CD8-positive, alpha-beta memory T cell (primary cell): ENCODE results near the gene ZDHHC11. TPM values are rescaled to one million over a fixed set of nuclear protein-coding genes. Genes with fewer than 3 reads are reported as not detected.
"Not testable (repeated sequence)": the region's sequence is repeated elsewhere in the genome, so short reads cannot be mapped to it uniquely, and the experiment has no call there.

Source experiments
- CTCF ChIA-PET: fragments of 350-600 bp; sonication (Branson Sonifier 250); formaldehyde crosslinking; loops from one replicate; lab custom pipeline; 2021; ENCODE audit warnings: antibody characterized with exemption; lab: Charles Lee
- POLR2A ChIA-PET: fragments of 350-600 bp; sonication (Branson Sonifier 250); formaldehyde crosslinking; loops from one replicate; lab custom pipeline; 2021; ENCODE audit warnings: antibody characterized with exemption; lab: Charles Lee
- DNase-seq, 5 donors: peaks; one replicate each; pipeline versions ENCODE4 v3.0.0 to v3.0.0-alpha.2; 2020 to 2022; ENCODE audit warnings: mixed read lengths in 1 of 5
- H3K27ac ChIP-seq: one replicate; pipeline ENCODE4 v1.7.0; 2013; ENCODE audit warnings: low read depth, mild to moderate bottlenecking, low read length, moderate library complexity
- H3K27me3 ChIP-seq: 2 replicates; pipeline ENCODE4 v1.7.0; 2013; ENCODE audit warnings: low read length, mild to moderate bottlenecking; ENCODE audit not compliant: insufficient read depth, poor library complexity, severe bottlenecking
- H3K36me3 ChIP-seq: 2 replicates; pipeline ENCODE4 v1.7.0; 2013; ENCODE audit warnings: mild to moderate bottlenecking, low read length, moderate library complexity; ENCODE audit not compliant: insufficient read depth
- H3K4me1 ChIP-seq: 2 replicates; pipeline ENCODE4 v1.7.0; 2013; ENCODE audit warnings: mild to moderate bottlenecking, low read length, moderate library complexity; ENCODE audit not compliant: insufficient read depth
- H3K4me3 ChIP-seq: 2 replicates; pipeline ENCODE4 v1.7.0; 2013; ENCODE audit warnings: mild to moderate bottlenecking, low read length
- H3K9me3 ChIP-seq: 2 replicates; pipeline ENCODE4 v1.7.0; 2013; ENCODE audit warnings: mild to moderate bottlenecking, low read length
- H3K27ac Mint-ChIP-seq, 8 donors: one replicate each; pipeline ENCODE4 v1.8.0; 2020 to 2021; ENCODE audit warnings: mixed read lengths in 8 of 8, mild to moderate bottlenecking in 6 of 8, inconsistent platforms in 3 of 8, moderate library complexity in 3 of 8
- H3K27me3 Mint-ChIP-seq, 2 donors: one replicate each; pipeline ENCODE4 v1.8.0; 2020 to 2021; ENCODE audit warnings: mixed read lengths in 2 of 2, mild to moderate bottlenecking in 1 of 2, moderate library complexity in 1 of 2
- H3K36me3 Mint-ChIP-seq, 3 donors: one replicate each; pipeline ENCODE4 v1.8.0; 2020 to 2021; ENCODE audit warnings: mixed read lengths in 3 of 3, inconsistent platforms in 1 of 3, mild to moderate bottlenecking in 1 of 3
- H3K4me1 Mint-ChIP-seq, 3 donors: one replicate each; pipeline ENCODE4 v1.8.0; 2020 to 2021; ENCODE audit warnings: mixed read lengths in 3 of 3, inconsistent platforms in 1 of 3, mild to moderate bottlenecking in 1 of 3
- H3K4me3 Mint-ChIP-seq, 7 donors: one replicate each; pipeline ENCODE4 v1.8.0; 2020 to 2021; ENCODE audit warnings: mixed read lengths in 7 of 7, mild to moderate bottlenecking in 6 of 7, moderate library complexity in 4 of 7, inconsistent platforms in 2 of 7
- H3K9me3 Mint-ChIP-seq, 5 donors: one replicate each; pipeline ENCODE4 v1.8.0; 2020 to 2022; ENCODE audit warnings: mixed read lengths in 5 of 5, mild to moderate bottlenecking in 3 of 5, moderate library complexity in 2 of 5, inconsistent platforms in 1 of 5
- polyA plus RNA-seq: library from polyadenylated mRNA; unstranded; fragments of 300-500 nt; fragmentation: Illumina TruSeq; gene quantifications from one replicate; pipeline ENCODE4 v1.2.3, GENCODE V29; 2021
- total RNA-seq, 2 experiments: library from RNA; stranded (reverse); gene quantifications; one replicate each; pipeline ENCODE4 v1.2.3, GENCODE V29; 2021

ZDHHC11 gene
- total and polyA plus RNA-seq, 3 experiments from 2014 or later = 4.5 to 7.2 TPM; not detected in 1

- H3K9me3 Mint-ChIP-seq, CTCF ChIA-PET, H3K27me3 ChIP-seq, H3K36me3 ChIP-seq, H3K4me1 Mint-ChIP-seq, H3K27me3 Mint-ChIP-seq, H3K9me3 ChIP-seq, POLR2A ChIA-PET, H3K36me3 Mint-ChIP-seq, H3K4me1 ChIP-seq, H3K4me3 ChIP-seq, H3K27ac ChIP-seq: not testable (repeated sequence)
- peak in 2 of 5 donors; percentile 22 to 26 for DNase-seq
- H3K27ac Mint-ChIP-seq = peak overlapping the region in 2 of 8 donors; percentile 58 to 64
- H3K4me3 Mint-ChIP-seq = peak overlapping the region; percentile 68 to 88 (median 74)
Measured at GRCh38 chr5:783049-783802, 67.6 kb downstream of the ZDHHC11 start.

- H3K4me3 ChIP-seq, H3K36me3 ChIP-seq, H3K27me3 ChIP-seq, H3K36me3 Mint-ChIP-seq, H3K27ac Mint-ChIP-seq, CTCF ChIA-PET, H3K27ac ChIP-seq, H3K9me3 ChIP-seq, H3K4me1 ChIP-seq, H3K9me3 Mint-ChIP-seq, H3K4me3 Mint-ChIP-seq, H3K4me1 Mint-ChIP-seq, DNase-seq, POLR2A ChIA-PET, H3K27me3 Mint-ChIP-seq: not testable (repeated sequence)
Measured at GRCh38 chr5:782356-782755, 68.4 kb downstream of the ZDHHC11 start.

- H3K9me3 Mint-ChIP-seq, H3K27me3 ChIP-seq, H3K27ac ChIP-seq, H3K4me1 ChIP-seq, DNase-seq, CTCF ChIA-PET, POLR2A ChIA-PET, H3K36me3 ChIP-seq, H3K4me3 Mint-ChIP-seq, H3K27me3 Mint-ChIP-seq, H3K9me3 ChIP-seq, H3K36me3 Mint-ChIP-seq, H3K27ac Mint-ChIP-seq, H3K4me3 ChIP-seq, H3K4me1 Mint-ChIP-seq: not testable (repeated sequence)
Measured at GRCh38 chr5:780571-780970, 70.2 kb downstream of the ZDHHC11 start.

GRCh38 chr5:778967-779366 is 71.8 kb downstream of the ZDHHC11 start:
- H3K9me3 Mint-ChIP-seq, H3K36me3 ChIP-seq, H3K27me3 Mint-ChIP-seq, H3K27ac ChIP-seq, H3K9me3 ChIP-seq, DNase-seq, H3K4me1 Mint-ChIP-seq, H3K27ac Mint-ChIP-seq, POLR2A ChIA-PET, H3K4me3 Mint-ChIP-seq, H3K4me1 ChIP-seq, H3K27me3 ChIP-seq, CTCF ChIA-PET, H3K4me3 ChIP-seq, H3K36me3 Mint-ChIP-seq: not testable (repeated sequence)

- H3K4me3 ChIP-seq, H3K27me3 Mint-ChIP-seq, H3K9me3 Mint-ChIP-seq, H3K4me3 Mint-ChIP-seq, H3K27ac Mint-ChIP-seq, H3K36me3 Mint-ChIP-seq, H3K27ac ChIP-seq, DNase-seq, POLR2A ChIA-PET, H3K4me1 ChIP-seq, H3K27me3 ChIP-seq, H3K9me3 ChIP-seq, H3K4me1 Mint-ChIP-seq, CTCF ChIA-PET, H3K36me3 ChIP-seq: not testable (repeated sequence)
Measured at GRCh38 chr5:778421-778820, 72.4 kb downstream of the ZDHHC11 start.

- Mint-ChIP-seq H3K4me3 (no peak overlapping the region), H3K27me3 (no peaks in the 10 kb centered on the region), H3K27ac (no peak overlapping the region), H3K4me1 (no peaks in the 10 kb centered on the region), H3K9me3 (no peaks in the 10 kb centered on the region), H3K36me3 (no peaks in the 10 kb centered on the region)
- Histone ChIP-seq H3K4me3 (no peak overlapping the region), H3K4me1 (no peaks in the 10 kb centered on the region), H3K9me3 (no peaks in the 10 kb centered on the region), H3K27me3 (no peaks in the 10 kb centered on the region), H3K27ac (no peak overlapping the region), H3K36me3 (no peaks in the 10 kb centered on the region)
- POLR2A ChIA-PET = no interaction called here
- no peak for DNase-seq
- CTCF ChIA-PET = no interaction called here
Measured at GRCh38 chr5:777756-778161, 73.0 kb downstream of the ZDHHC11 start.

GRCh38 chr5:776862-777711 is 73.7 kb downstream of the ZDHHC11 start:
- H3K27ac ChIP-seq = no peak overlapping the region
- Mint-ChIP-seq H3K4me1 (no peaks in the 10 kb centered on the region), H3K36me3 (no peaks in the 10 kb centered on the region), H3K27me3 (no peaks in the 10 kb centered on the region), H3K27ac (peak overlapping the region in 2 of 8 donors; percentile 47 to 57), H3K4me3 (no peak overlapping the region), H3K9me3 (no peaks in the 10 kb centered on the region)
- no peaks in the 10 kb centered on the region for H3K36me3 ChIP-seq
- DNase-seq = no peak
- H3K4me1 ChIP-seq = no peaks in the 10 kb centered on the region
- POLR2A ChIA-PET = no interaction called here
- no peak overlapping the region for H3K4me3 ChIP-seq
- no peaks in the 10 kb centered on the region for H3K27me3 ChIP-seq
- H3K9me3 ChIP-seq = no peaks in the 10 kb centered on the region
- CTCF ChIA-PET = no interaction called here

- Mint-ChIP-seq H3K4me3 (no peak overlapping the region), H3K9me3 (no peaks in the 10 kb centered on the region), H3K36me3 (no peaks in the 10 kb centered on the region), H3K27ac (no peak overlapping the region), H3K27me3 (no peaks in the 10 kb centered on the region), H3K4me1 (no peaks in the 10 kb centered on the region)
- no peak for DNase-seq
- H3K4me1 ChIP-seq = no peaks in the 10 kb centered on the region
- no peaks in the 10 kb centered on the region for H3K27me3 ChIP-seq
- no peaks in the 10 kb centered on the region for H3K36me3 ChIP-seq
- no peak overlapping the region for H3K4me3 ChIP-seq
- H3K9me3 ChIP-seq = no peaks in the 10 kb centered on the region
- no peak overlapping the region for H3K27ac ChIP-seq
- ChIA-PET CTCF (no interaction called here), POLR2A (no interaction called here)
Measured at GRCh38 chr5:775961-776861, 74.6 kb downstream of the ZDHHC11 start.
